Measurements from ENCODE around the gene HACD3.

HACD3 gene

GRCh38 chr15:65558336-65558735 lies 28.1 kb downstream of the HACD3 start:
- peak; percentile 47 for DNase-seq (ENCODE audit: low read depth, low spot score)
- in situ Hi-C loops (cut with HindIII; ENCODE audit: low sequenced_read_pairs): no loop called here
- no peak overlapping the region for H3K4me3 ChIP-seq (ENCODE audit: low read depth, low read length)
- TF ChIP-seq CTCF (IDR thresholded peaks at IDR 0.05; ENCODE audit: low read depth, low read length): no peak

GRCh38 chr15:65558997-65559760 lies 28.9 kb downstream of the HACD3 start:
- no peak for DNase-seq (ENCODE audit: low read depth, low spot score)
- TF ChIP-seq CTCF (IDR thresholded peaks at IDR 0.05; ENCODE audit: low read depth, low read length): no peak
- in situ Hi-C loops (cut with HindIII; ENCODE audit: low sequenced_read_pairs): no loop called here
- H3K4me3 ChIP-seq (ENCODE audit: low read depth, low read length): no peak overlapping the region

GRCh38 chr15:65559941-65560340 lies 29.7 kb downstream of the HACD3 start:
- H3K4me3 ChIP-seq (ENCODE audit: low read depth, low read length): no peak overlapping the region
- DNase-seq (ENCODE audit: low read depth, low spot score): no peak
- TF ChIP-seq CTCF (IDR thresholded peaks at IDR 0.05; ENCODE audit: low read depth, low read length): no peak
- in situ Hi-C loops (cut with HindIII; ENCODE audit: low sequenced_read_pairs): no loop called here

GRCh38 chr15:65561934-65562333 lies 31.7 kb downstream of the HACD3 start:
- DNase-seq (ENCODE audit: low read depth, low spot score): no peak
- H3K4me3 ChIP-seq (ENCODE audit: low read depth, low read length): no peak overlapping the region
- TF ChIP-seq CTCF (IDR thresholded peaks at IDR 0.05; ENCODE audit: low read depth, low read length): no peak
- in situ Hi-C loops (cut with HindIII; ENCODE audit: low sequenced_read_pairs): no loop called here

- in situ Hi-C loops (cut with HindIII; ENCODE audit: low sequenced_read_pairs): no loop called here
- DNase-seq (ENCODE audit: low read depth, low spot score): no peak
- no peak for TF ChIP-seq CTCF (IDR thresholded peaks at IDR 0.05; ENCODE audit: low read depth, low read length)
- H3K4me3 ChIP-seq (ENCODE audit: low read depth, low read length): no peak overlapping the region
Measured at GRCh38 chr15:65569728-65570127, 39.5 kb downstream of the HACD3 start.

- H3K4me3 ChIP-seq (ENCODE audit: low read depth, low read length): no peak overlapping the region
- in situ Hi-C loops (cut with HindIII; ENCODE audit: low sequenced_read_pairs): no loop called here
- TF ChIP-seq CTCF (IDR thresholded peaks at IDR 0.05; ENCODE audit: low read depth, low read length): no peak
- DNase-seq (ENCODE audit: low read depth, low spot score): no peak
Measured at GRCh38 chr15:65571971-65572370, 41.7 kb downstream of the HACD3 start.
